WTC11 (cell line): ENCODE results near the gene AKT1. TPM values are rescaled to one million over a fixed set of nuclear protein-coding genes. Genes with fewer than 3 reads are reported as not detected.

Experiments used
- ATAC-seq: fragments of 200-7000 bp; cut with Tn5 transposase; 2 replicates; pipeline ENCODE4 v1.10.0; 2021; ENCODE audit warnings: mild to moderate bottlenecking, moderate library complexity
- CTCF ChIA-PET: fragments of 300-600 bp; sonication (Branson Sonifier 250); formaldehyde crosslinking; loops from one replicate; lab custom pipeline; 2021; ENCODE audit warnings: antibody characterized with exemption; lab: Charles Lee
- POLR2A ChIA-PET: fragments of 350-600 bp; sonication (Branson Sonifier 250); formaldehyde crosslinking; loops from one replicate; lab custom pipeline; 2021; ENCODE audit warnings: antibody characterized with exemption; lab: Charles Lee
- DNase-seq: peaks from one replicate; pipeline ENCODE4 v3.0.0; 2021; ENCODE audit warnings: low spot score
- H3K27ac Mint-ChIP-seq: 2 replicates; pipeline ENCODE4 v1.8.0; 2021; ENCODE audit warnings: mixed read lengths
- H3K27me3 Mint-ChIP-seq: 2 replicates; pipeline ENCODE4 v1.8.0; 2021; ENCODE audit warnings: low read depth, mild to moderate bottlenecking, moderate library complexity, mixed read lengths
- H3K36me3 Mint-ChIP-seq: 2 replicates; pipeline ENCODE4 v1.8.0; 2021; ENCODE audit warnings: mixed read lengths
- H3K4me1 Mint-ChIP-seq: 2 replicates; pipeline ENCODE4 v1.8.0; 2022; ENCODE audit warnings: mixed read lengths
- H3K4me3 Mint-ChIP-seq: 2 replicates; pipeline ENCODE4 v1.8.0; 2021; ENCODE audit warnings: mild to moderate bottlenecking, moderate library complexity, mixed read lengths
- H3K9me3 Mint-ChIP-seq: 2 replicates; pipeline ENCODE4 v1.8.0; 2021; ENCODE audit warnings: mixed read lengths
- ATF1 ChIP-seq: sonication (generic); formaldehyde crosslinking; IDR thresholded peaks from 2 replicates; pipeline ENCODE4 v1.8.1; 2023; ENCODE audit warnings: mild to moderate bottlenecking, moderate library complexity, missing genetic modification reagents
- ELF4 ChIP-seq: sonication (generic); formaldehyde crosslinking; IDR thresholded peaks from 2 replicates; pipeline ENCODE4 v1.8.1; 2022; ENCODE audit warnings: low read depth, mild to moderate bottlenecking, moderate library complexity, missing genetic modification reagents
- FOXJ3 ChIP-seq: sonication (generic); formaldehyde crosslinking; IDR thresholded peaks from 2 replicates; pipeline ENCODE4 v1.9.0; 2021; ENCODE audit warnings: missing genetic modification reagents, mild to moderate bottlenecking, borderline replicate concordance
- FOXK1 ChIP-seq: sonication (generic); formaldehyde crosslinking; IDR thresholded peaks from 2 replicates; pipeline ENCODE4 v1.8.0; 2022; ENCODE audit warnings: mild to moderate bottlenecking, moderate library complexity, missing genetic modification reagents
- IRF2 ChIP-seq: sonication (generic); formaldehyde crosslinking; IDR thresholded peaks from 2 replicates; pipeline ENCODE4 v1.8.0; 2022; ENCODE audit warnings: low read depth, missing genetic modification reagents, borderline replicate concordance
- KAT7 ChIP-seq: sonication (generic); formaldehyde crosslinking; IDR thresholded peaks from 2 replicates; pipeline ENCODE4 v1.8.1; 2023; ENCODE audit warnings: missing genetic modification reagents, mild to moderate bottlenecking, borderline replicate concordance
- NFYB ChIP-seq: sonication (generic); formaldehyde crosslinking; conservative IDR thresholded peaks from 2 replicates; pipeline ENCODE4 v1.8.0; 2022; ENCODE audit warnings: low read depth, missing genetic modification reagents
- NR2C2 ChIP-seq: sonication (generic); formaldehyde crosslinking; IDR thresholded peaks from 2 replicates; pipeline ENCODE4 v1.8.0; 2022; ENCODE audit warnings: mild to moderate bottlenecking, missing genetic modification reagents
- TEAD4 ChIP-seq: sonication (generic); formaldehyde crosslinking; IDR thresholded peaks from 2 replicates; pipeline ENCODE4 v1.8.0; 2022; ENCODE audit warnings: mild to moderate bottlenecking, missing genetic modification reagents
- ZNF121 ChIP-seq: sonication (generic); formaldehyde crosslinking; IDR thresholded peaks from 2 replicates; pipeline ENCODE4 v1.8.0; 2023; ENCODE audit warnings: missing genetic modification reagents
- ZNF138 ChIP-seq: sonication (generic); formaldehyde crosslinking; conservative IDR thresholded peaks from 2 replicates; pipeline ENCODE4 v1.8.1; 2022; ENCODE audit warnings: mild to moderate bottlenecking, moderate library complexity, missing genetic modification reagents
- ZNF219 ChIP-seq: sonication (generic); formaldehyde crosslinking; IDR thresholded peaks from 2 replicates; pipeline ENCODE4 v1.8.0; 2023; ENCODE audit warnings: missing genetic modification reagents, mild to moderate bottlenecking, borderline replicate concordance
- ZNF263 ChIP-seq: sonication (generic); formaldehyde crosslinking; IDR thresholded peaks from 2 replicates; pipeline ENCODE4 v1.8.1; 2022; ENCODE audit warnings: low read depth, mild to moderate bottlenecking, moderate library complexity, missing genetic modification reagents
- total RNA-seq: library from RNA; stranded (reverse); gene quantifications from 3 replicates; pipeline ENCODE4 v1.2.3, GENCODE V29; 2021
- TF ChIP-seq, protein P1 (sequence below): sonication (generic); formaldehyde crosslinking; IDR thresholded peaks from 2 replicates; pipeline ENCODE4 v1.8.1; 2022; ENCODE audit warnings: mild to moderate bottlenecking, missing genetic modification reagents, moderate library complexity, borderline replicate concordance
- TF ChIP-seq, protein P2 (sequence below): sonication (generic); formaldehyde crosslinking; IDR thresholded peaks from 2 replicates; pipeline ENCODE4 v1.8.0; 2023; ENCODE audit warnings: mild to moderate bottlenecking, missing genetic modification reagents
- TF ChIP-seq, protein P3 (sequence below): sonication (generic); formaldehyde crosslinking; conservative IDR thresholded peaks from 2 replicates; pipeline ENCODE4 v1.8.1; 2023; ENCODE audit warnings: mild to moderate bottlenecking, low read depth, missing genetic modification reagents, moderate library complexity
- TF ChIP-seq, protein P4 (sequence below): sonication (generic); formaldehyde crosslinking; IDR thresholded peaks from 2 replicates; pipeline ENCODE4 v1.8.1; 2022; ENCODE audit warnings: low read depth, missing genetic modification reagents, borderline replicate concordance
- TF ChIP-seq, protein P5 (sequence below): fragments of 250-450 bp; sonication (Bioruptor Pico); IDR thresholded peaks from 2 replicates; pipeline ENCODE4 v2.1.2; 2022; ENCODE audit warnings: mild to moderate bottlenecking, moderate library complexity

Gene AKT1
- total RNA-seq, 1 experiment from 2014 or later = 121 TPM

DNA sequence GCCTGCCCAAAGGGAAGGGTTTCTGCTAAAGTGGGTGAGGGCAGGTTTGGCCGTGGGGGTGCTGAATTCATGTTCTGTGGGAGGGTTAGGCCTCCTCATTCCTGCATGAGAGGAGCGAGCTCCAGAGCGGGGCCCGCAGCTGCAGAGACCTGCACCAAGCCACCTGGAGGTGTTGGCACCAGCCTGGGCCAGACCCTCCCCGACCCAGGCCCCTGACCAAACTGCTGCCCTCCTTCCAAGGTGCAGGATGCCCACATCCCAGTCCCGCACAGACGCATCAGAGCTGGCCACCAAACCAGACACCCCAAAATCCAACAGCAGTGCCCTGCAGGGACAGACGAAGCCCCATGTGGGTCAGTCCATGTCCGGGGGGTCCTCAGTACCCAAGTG lies 61.0 kb downstream of the AKT1 start:
- TF ChIP-seq ZNF138 = no peak
- no peak for TF ChIP-seq ZNF219
- no peak for TF ChIP-seq KAT7 (CRISPR knock-in tag)
- TF ChIP-seq FOXJ3 = no peak
- TF ChIP-seq ZNF263 (CRISPR knock-in tag) = no peak
- no peak for TF ChIP-seq NR2C2 (CRISPR knock-in tag)
- TF ChIP-seq, protein P1, sequence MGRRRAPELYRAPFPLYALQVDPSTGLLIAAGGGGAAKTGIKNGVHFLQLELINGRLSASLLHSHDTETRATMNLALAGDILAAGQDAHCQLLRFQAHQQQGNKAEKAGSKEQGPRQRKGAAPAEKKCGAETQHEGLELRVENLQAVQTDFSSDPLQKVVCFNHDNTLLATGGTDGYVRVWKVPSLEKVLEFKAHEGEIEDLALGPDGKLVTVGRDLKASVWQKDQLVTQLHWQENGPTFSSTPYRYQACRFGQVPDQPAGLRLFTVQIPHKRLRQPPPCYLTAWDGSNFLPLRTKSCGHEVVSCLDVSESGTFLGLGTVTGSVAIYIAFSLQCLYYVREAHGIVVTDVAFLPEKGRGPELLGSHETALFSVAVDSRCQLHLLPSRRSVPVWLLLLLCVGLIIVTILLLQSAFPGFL (CRISPR knock-in tag) = no peak
- TF ChIP-seq TEAD4 = no peak
- no peak for TF ChIP-seq ATF1 (CRISPR knock-in tag)
- TF ChIP-seq, protein P2, sequence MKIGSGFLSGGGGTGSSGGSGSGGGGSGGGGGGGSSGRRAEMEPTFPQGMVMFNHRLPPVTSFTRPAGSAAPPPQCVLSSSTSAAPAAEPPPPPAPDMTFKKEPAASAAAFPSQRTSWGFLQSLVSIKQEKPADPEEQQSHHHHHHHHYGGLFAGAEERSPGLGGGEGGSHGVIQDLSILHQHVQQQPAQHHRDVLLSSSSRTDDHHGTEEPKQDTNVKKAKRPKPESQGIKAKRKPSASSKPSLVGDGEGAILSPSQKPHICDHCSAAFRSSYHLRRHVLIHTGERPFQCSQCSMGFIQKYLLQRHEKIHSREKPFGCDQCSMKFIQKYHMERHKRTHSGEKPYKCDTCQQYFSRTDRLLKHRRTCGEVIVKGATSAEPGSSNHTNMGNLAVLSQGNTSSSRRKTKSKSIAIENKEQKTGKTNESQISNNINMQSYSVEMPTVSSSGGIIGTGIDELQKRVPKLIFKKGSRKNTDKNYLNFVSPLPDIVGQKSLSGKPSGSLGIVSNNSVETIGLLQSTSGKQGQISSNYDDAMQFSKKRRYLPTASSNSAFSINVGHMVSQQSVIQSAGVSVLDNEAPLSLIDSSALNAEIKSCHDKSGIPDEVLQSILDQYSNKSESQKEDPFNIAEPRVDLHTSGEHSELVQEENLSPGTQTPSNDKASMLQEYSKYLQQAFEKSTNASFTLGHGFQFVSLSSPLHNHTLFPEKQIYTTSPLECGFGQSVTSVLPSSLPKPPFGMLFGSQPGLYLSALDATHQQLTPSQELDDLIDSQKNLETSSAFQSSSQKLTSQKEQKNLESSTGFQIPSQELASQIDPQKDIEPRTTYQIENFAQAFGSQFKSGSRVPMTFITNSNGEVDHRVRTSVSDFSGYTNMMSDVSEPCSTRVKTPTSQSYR (CRISPR knock-in tag) = no peak
- TF ChIP-seq ELF4 (CRISPR knock-in tag) = no peak
- TF ChIP-seq FOXK1 (CRISPR knock-in tag) = no peak
- TF ChIP-seq, protein P3, sequence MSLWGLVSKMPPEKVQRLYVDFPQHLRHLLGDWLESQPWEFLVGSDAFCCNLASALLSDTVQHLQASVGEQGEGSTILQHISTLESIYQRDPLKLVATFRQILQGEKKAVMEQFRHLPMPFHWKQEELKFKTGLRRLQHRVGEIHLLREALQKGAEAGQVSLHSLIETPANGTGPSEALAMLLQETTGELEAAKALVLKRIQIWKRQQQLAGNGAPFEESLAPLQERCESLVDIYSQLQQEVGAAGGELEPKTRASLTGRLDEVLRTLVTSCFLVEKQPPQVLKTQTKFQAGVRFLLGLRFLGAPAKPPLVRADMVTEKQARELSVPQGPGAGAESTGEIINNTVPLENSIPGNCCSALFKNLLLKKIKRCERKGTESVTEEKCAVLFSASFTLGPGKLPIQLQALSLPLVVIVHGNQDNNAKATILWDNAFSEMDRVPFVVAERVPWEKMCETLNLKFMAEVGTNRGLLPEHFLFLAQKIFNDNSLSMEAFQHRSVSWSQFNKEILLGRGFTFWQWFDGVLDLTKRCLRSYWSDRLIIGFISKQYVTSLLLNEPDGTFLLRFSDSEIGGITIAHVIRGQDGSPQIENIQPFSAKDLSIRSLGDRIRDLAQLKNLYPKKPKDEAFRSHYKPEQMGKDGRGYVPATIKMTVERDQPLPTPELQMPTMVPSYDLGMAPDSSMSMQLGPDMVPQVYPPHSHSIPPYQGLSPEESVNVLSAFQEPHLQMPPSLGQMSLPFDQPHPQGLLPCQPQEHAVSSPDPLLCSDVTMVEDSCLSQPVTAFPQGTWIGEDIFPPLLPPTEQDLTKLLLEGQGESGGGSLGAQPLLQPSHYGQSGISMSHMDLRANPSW = no peak
- no peak for TF ChIP-seq NFYB (CRISPR knock-in tag)
- no peak for TF ChIP-seq ZNF121 (CRISPR knock-in tag)
- TF ChIP-seq, protein P4, sequence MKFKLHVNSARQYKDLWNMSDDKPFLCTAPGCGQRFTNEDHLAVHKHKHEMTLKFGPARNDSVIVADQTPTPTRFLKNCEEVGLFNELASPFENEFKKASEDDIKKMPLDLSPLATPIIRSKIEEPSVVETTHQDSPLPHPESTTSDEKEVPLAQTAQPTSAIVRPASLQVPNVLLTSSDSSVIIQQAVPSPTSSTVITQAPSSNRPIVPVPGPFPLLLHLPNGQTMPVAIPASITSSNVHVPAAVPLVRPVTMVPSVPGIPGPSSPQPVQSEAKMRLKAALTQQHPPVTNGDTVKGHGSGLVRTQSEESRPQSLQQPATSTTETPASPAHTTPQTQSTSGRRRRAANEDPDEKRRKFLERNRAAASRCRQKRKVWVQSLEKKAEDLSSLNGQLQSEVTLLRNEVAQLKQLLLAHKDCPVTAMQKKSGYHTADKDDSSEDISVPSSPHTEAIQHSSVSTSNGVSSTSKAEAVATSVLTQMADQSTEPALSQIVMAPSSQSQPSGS (CRISPR knock-in tag) = no peak
- TF ChIP-seq IRF2 (CRISPR knock-in tag) = no peak
- TF ChIP-seq, protein P5, sequence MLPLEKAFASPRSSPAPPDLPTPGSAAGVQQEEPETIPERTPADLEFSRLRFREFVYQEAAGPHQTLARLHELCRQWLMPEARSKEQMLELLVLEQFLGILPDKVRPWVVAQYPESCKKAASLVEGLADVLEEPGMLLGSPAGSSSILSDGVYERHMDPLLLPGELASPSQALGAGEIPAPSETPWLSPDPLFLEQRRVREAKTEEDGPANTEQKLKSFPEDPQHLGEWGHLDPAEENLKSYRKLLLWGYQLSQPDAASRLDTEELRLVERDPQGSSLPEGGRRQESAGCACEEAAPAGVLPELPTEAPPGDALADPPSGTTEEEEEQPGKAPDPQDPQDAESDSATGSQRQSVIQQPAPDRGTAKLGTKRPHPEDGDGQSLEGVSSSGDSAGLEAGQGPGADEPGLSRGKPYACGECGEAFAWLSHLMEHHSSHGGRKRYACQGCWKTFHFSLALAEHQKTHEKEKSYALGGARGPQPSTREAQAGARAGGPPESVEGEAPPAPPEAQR (CRISPR knock-in tag) = no peak
- TF ChIP-seq, all 79 proteins: peak for 0
- H3K36me3 Mint-ChIP-seq = no peaks in the 10 kb centered on the region
- H3K4me3 Mint-ChIP-seq = no peak overlapping the region
- no peak overlapping the region for H3K27ac Mint-ChIP-seq
- ChIA-PET CTCF (no interaction called here), POLR2A (no interaction called here)
- H3K9me3 Mint-ChIP-seq = no peaks in the 10 kb centered on the region
- no peaks in the 10 kb centered on the region for H3K4me1 Mint-ChIP-seq
- H3K27me3 Mint-ChIP-seq = no peaks in the 10 kb centered on the region
- DNase-seq (no peak), ATAC-seq (no peak)
